GM21529 (cell line): ENCODE results near the gene F8A1.
A peak's percentile ranks its signal among the peaks of the same experiment; 100 is the strongest.
"Not testable (repeated sequence)": the region's sequence is repeated elsewhere in the genome, so short reads cannot be mapped to it uniquely, and the experiment has no call there.

ENCODE experiments used
- ATAC-seq: cut with Tn5 transposase; IDR thresholded peaks from one replicate; pipeline ENCODE4 v1.9.1; 2021; ENCODE audit not compliant: unreplicated experiment

Gene F8A1

GRCh38 chrX:154886069-154886788 is at the start of gene F8A1:
Gene F8A1, plus strand, starts transcription at chrX:154886355. Its CDS starts 20 bp downstream, at chrX:154886375.
- peak; percentile 73 for ATAC-seq

- ATAC-seq = no peak
Measured at GRCh38 chrX:154840856-154841255, 45.3 kb upstream of the F8A1 start.

- ATAC-seq = no peak
Measured at GRCh38 chrX:154850957-154851611, 35.1 kb upstream of the F8A1 start.

- no peak for ATAC-seq
Measured at GRCh38 chrX:154855256-154855655, 30.9 kb upstream of the F8A1 start.

GRCh38 chrX:154868522-154868921 is 17.6 kb upstream of the F8A1 start:
- ATAC-seq = not testable (repeated sequence)

- ATAC-seq = no peak
Measured at GRCh38 chrX:154873329-154873728, 12.8 kb upstream of the F8A1 start.

GRCh38 chrX:154884069-154884468 is 2.1 kb upstream of the F8A1 start:
- ATAC-seq = not testable (repeated sequence)

- not testable (repeated sequence) for ATAC-seq
Measured at GRCh38 chrX:154885057-154885456, 1.1 kb upstream of the F8A1 start.

- ATAC-seq = not testable (repeated sequence)
Measured at GRCh38 chrX:154885549-154885948, 606 bp upstream of the F8A1 start.

- peak; percentile 53 for ATAC-seq
Measured at GRCh38 chrX:154886789-154887221, 650 bp downstream of the F8A1 start.

- ATAC-seq = no peak
Measured at GRCh38 chrX:154890990-154891639, 5.0 kb downstream of the F8A1 start.

- no peak for ATAC-seq
Measured at GRCh38 chrX:154892296-154892695, 6.1 kb downstream of the F8A1 start.

- no peak for ATAC-seq
Measured at GRCh38 chrX:154900323-154900722, 14.2 kb downstream of the F8A1 start.

- ATAC-seq = no peak
Measured at GRCh38 chrX:154902408-154902807, 16.3 kb downstream of the F8A1 start.

GRCh38 chrX:154908821-154909220 is 22.7 kb downstream of the F8A1 start:
- ATAC-seq = no peak

GRCh38 chrX:154910048-154910447 is 23.9 kb downstream of the F8A1 start:
- ATAC-seq = not testable (repeated sequence)

- not testable (repeated sequence) for ATAC-seq
Measured at GRCh38 chrX:154910528-154910927, 24.4 kb downstream of the F8A1 start.

- ATAC-seq = no peak
Measured at GRCh38 chrX:154914052-154914451, 27.9 kb downstream of the F8A1 start.

- ATAC-seq = peak; percentile 68
Measured at GRCh38 chrX:154918060-154918483, 31.9 kb downstream of the F8A1 start.

GRCh38 chrX:154924771-154925170 is 38.6 kb downstream of the F8A1 start:
- not testable (repeated sequence) for ATAC-seq
